ENCODE data around the gene ASTL.

- TF ChIP-seq PATZ1 (CRISPR knock-in tag; IDR thresholded peaks at IDR 0.05; ENCODE audit: borderline replicate concordance) (no peak), CREB5 (CRISPR knock-in tag; IDR thresholded peaks at IDR 0.05; ENCODE audit: low read depth) (no peak), CSRNP3 (CRISPR knock-in tag; IDR thresholded peaks at IDR 0.05) (no peak), BACH2 (CRISPR knock-in tag; IDR thresholded peaks at IDR 0.05; ENCODE audit: borderline replicate concordance) (no peak), ZFP30 (CRISPR knock-in tag; IDR thresholded peaks at IDR 0.05) (no peak), RARB (CRISPR knock-in tag; IDR thresholded peaks at IDR 0.05) (no peak), SNAI2 (CRISPR knock-in tag; IDR thresholded peaks at IDR 0.05) (no peak), ISL1 (CRISPR knock-in tag; IDR thresholded peaks at IDR 0.05) (no peak)
Measured at GRCh38 chr2:96082211-96083063, 55.9 kb downstream of the ASTL start.
